ENCODE measurements around the gene ADGB. TPM values are rescaled to one million over a fixed set of nuclear protein-coding genes. Genes with fewer than 3 reads are reported as not detected.

ADGB gene
- total RNA-seq, 1 donor from 2014 or later, result not detected

DNA sequence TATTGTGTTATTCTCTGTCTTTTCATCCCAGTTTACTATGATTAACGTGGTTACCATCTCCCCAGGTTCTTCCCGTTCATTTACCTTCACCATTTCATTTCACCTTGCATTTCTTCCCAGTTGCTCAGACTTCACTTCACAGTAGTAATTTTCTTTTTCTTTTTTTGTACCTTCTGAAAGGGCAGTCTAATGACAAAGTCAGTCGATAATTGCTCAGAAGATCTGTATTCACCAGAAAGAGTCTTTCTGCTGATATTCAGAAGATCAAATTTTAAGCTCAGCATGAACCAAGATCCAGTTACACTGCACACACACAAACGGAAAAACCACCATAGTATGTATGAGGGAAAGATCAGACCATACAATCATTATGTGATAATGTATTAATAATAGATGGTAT lies 265.5 kb downstream of the ADGB start:
- no peak overlapping the region for H3K27ac Mint-ChIP-seq (ENCODE audit: unreplicated experiment)
- H3K9me3 Mint-ChIP-seq (ENCODE audit: unreplicated experiment), result no peaks in the 10 kb centered on the region
- no peak overlapping the region for H3K4me3 Mint-ChIP-seq (ENCODE audit: unreplicated experiment)
- no peak for DNase-seq (ENCODE audit: extremely low spot score, unreplicated experiment)
- TF ChIP-seq CTCF (IDR thresholded peaks at IDR 0.05), result no peak
- peaks cover 2% of the 10 kb centered on the region for H3K36me3 Mint-ChIP-seq (ENCODE audit: unreplicated experiment)
- H3K27me3 Mint-ChIP-seq (ENCODE audit: unreplicated experiment), result no peaks in the 10 kb centered on the region
- H3K4me1 Mint-ChIP-seq (ENCODE audit: unreplicated experiment), result no peaks in the 10 kb centered on the region

- H3K36me3 Mint-ChIP-seq (ENCODE audit: unreplicated experiment), result peaks cover 2% of the 10 kb centered on the region
- no peak for DNase-seq (ENCODE audit: extremely low spot score, unreplicated experiment)
- H3K27ac Mint-ChIP-seq (ENCODE audit: unreplicated experiment), result no peak overlapping the region
- H3K27me3 Mint-ChIP-seq (ENCODE audit: unreplicated experiment), result no peaks in the 10 kb centered on the region
- no peaks in the 10 kb centered on the region for H3K9me3 Mint-ChIP-seq (ENCODE audit: unreplicated experiment)
- no peak for TF ChIP-seq CTCF (IDR thresholded peaks at IDR 0.05)
- H3K4me1 Mint-ChIP-seq (ENCODE audit: unreplicated experiment), result peaks cover 5% of the 10 kb centered on the region
- no peak overlapping the region for H3K4me3 Mint-ChIP-seq (ENCODE audit: unreplicated experiment)
Measured at GRCh38 chr6:146864885-146865284, 266.1 kb downstream of the ADGB start.

Other genes with a start within 250 kb of the ADGB start
- gene RAB32, start 55.1 kb upstream of the ADGB start, total RNA-seq, result 47.7 and 54.2 TPM in 2 replicates

Measured in osteocyte (in vitro differentiated cells).